NCI-H1105 (cell line): ENCODE results near the gene ADAM15.

Source experiments
- DNase-seq: peaks from one replicate; lab custom pipeline; 2025; lab: John Stamatoyannopoulos, UW

ADAM15 gene

GRCh38 chr1:155073377-155074242, 22.5 kb downstream of the ADAM15 start:
- DNase-seq = no peak

- no peak for DNase-seq
These were observed 24.4 kb downstream of the ADAM15 start for GRCh38 chr1:155075535-155075934.

- DNase-seq = no peak
These were observed 25.3 kb downstream of the ADAM15 start for GRCh38 chr1:155076371-155076770.

- DNase-seq = no peak
These were observed 26.2 kb downstream of the ADAM15 start for GRCh38 chr1:155077346-155077745.

GRCh38 chr1:155077758-155078445, 26.8 kb downstream of the ADAM15 start:
- DNase-seq = no peak

GRCh38 chr1:155078469-155079209, 27.5 kb downstream of the ADAM15 start, which contains the start of gene EFNA3:
EFNA3 (plus strand) TSS chr1:155078837; CDS start chr1:155078942, 105 bp downstream.
- peak; percentile 56 for DNase-seq

- no peak for DNase-seq
These were observed 28.0 kb downstream of the ADAM15 start for GRCh38 chr1:155079210-155079486.

GRCh38 chr1:155079487-155080311, 28.6 kb downstream of the ADAM15 start:
- no peak for DNase-seq

GRCh38 chr1:155080312-155081228, 29.5 kb downstream of the ADAM15 start:
- peak; percentile 98 for DNase-seq

GRCh38 chr1:155081472-155082300, 30.6 kb downstream of the ADAM15 start:
- no peak for DNase-seq

- DNase-seq = no peak
These were observed 31.4 kb downstream of the ADAM15 start for GRCh38 chr1:155082301-155083051.

GRCh38 chr1:155083052-155083541, 32.0 kb downstream of the ADAM15 start:
- DNase-seq = no peak

GRCh38 chr1:155083865-155084721, 33.0 kb downstream of the ADAM15 start:
- DNase-seq = no peak

GRCh38 chr1:155084722-155085503, 33.8 kb downstream of the ADAM15 start:
- peak; percentile 96 for DNase-seq

GRCh38 chr1:155085504-155086127, 34.5 kb downstream of the ADAM15 start:
- no peak for DNase-seq

- no peak for DNase-seq
These were observed 35.1 kb downstream of the ADAM15 start for GRCh38 chr1:155086128-155086741.
